HepG2 (cell line): ENCODE data around the gene BRD1. TPM values are rescaled to one million over a fixed set of nuclear protein-coding genes. Genes with fewer than 3 reads are reported as not detected.

ENCODE experiments used
- ATAC-seq: fragments of 200-7000 bp; cut with Tn5 transposase; 3 replicates; pipeline ENCODE4 v1.9.1; 2020; ENCODE audit warnings: mild to moderate bottlenecking, moderate library complexity
- BruUV-seq: library from RNA; stranded (reverse); fragments of 400-500 nt; replicated peaks from 2 replicates; lab custom pipeline; 2021; lab: Mats Ljungman, UMichigan
- CTCF ChIA-PET: fragments of 300-600 bp; formaldehyde crosslinking; extraction: SDS; loops from one replicate; lab custom pipeline; 2021; ENCODE audit warnings: low total read pairs, inconsistent platforms, low intra/inter-chr PET ratio; lab: Yijun Ruan, JAX
- POLR2A ChIA-PET: fragments of 350-600 bp; sonication (Branson Sonifier 250); formaldehyde crosslinking; loops from one replicate; lab custom pipeline; 2020; ENCODE audit warnings: antibody characterized with exemption, inconsistent platforms; lab: Yijun Ruan, JAX
- DNase-seq: peaks from one replicate; pipeline ENCODE4 v3.0.0-alpha.2; 2015; ENCODE audit warnings: low spot score
- FAIRE-seq: peaks from 3 replicates; lab custom pipeline; 2011; peaks lifted over from hg19 to GRCh38; lab: Jason Lieb, UNC
- H2AFZ ChIP-seq: one replicate; pipeline ENCODE4 v1.6.1; 2011; ENCODE audit warnings: low read length, inconsistent platforms
- H3K27ac ChIP-seq: fragments of 300-600 bp; 3 replicates; pipeline ENCODE4 v1.8.0; 2011; ENCODE audit warnings: mixed run types, mild to moderate bottlenecking, mixed read lengths, low read length, inconsistent platforms; ENCODE audit not compliant: insufficient read depth; ENCODE audit errors: extremely low read length
- H3K27me3 ChIP-seq, 2 experiments: fragments of 200-600 bp in 1 of 2; 2 replicates in 1 of 2; 3 replicates in 1 of 2; pipeline versions ENCODE4 v1.6.0 to v1.8.0; 2011; ENCODE audit warnings: low read length in 2 of 2, mild to moderate bottlenecking in 2 of 2, moderate library complexity in 2 of 2, inconsistent platforms in 1 of 2; ENCODE audit not compliant: insufficient read depth in 2 of 2, control insufficient read depth in 1 of 2
- H3K36me3 ChIP-seq, 2 experiments: fragments of 200-600 bp in 1 of 2; replicated peaks in 1 of 2; 2 replicates in 1 of 2; 3 replicates in 1 of 2; pipeline versions ENCODE4 v1.5.1 to v1.8.0; 2011; ENCODE audit warnings: low read length in 2 of 2, inconsistent platforms in 1 of 2; ENCODE audit not compliant: insufficient read depth in 2 of 2, control insufficient read depth in 1 of 2
- H3K4me1 ChIP-seq: 2 replicates; pipeline ENCODE4 v1.5.1; 2012; ENCODE audit warnings: low read length, inconsistent platforms; ENCODE audit not compliant: insufficient read depth
- H3K4me2 ChIP-seq: 2 replicates; pipeline ENCODE4 v1.6.0; 2011; ENCODE audit warnings: low read depth, low read length, inconsistent platforms
- H3K4me3 ChIP-seq, 3 experiments: fragments of 200-600 bp in 1 of 3; sonication (generic), shearing (Covaris generic) in 1 of 3; replicated peaks in 1 of 3; 2 replicates each; pipeline ENCODE4 v1.5.1; 2011 to 2016; ENCODE audit warnings: low read length in 3 of 3, inconsistent platforms in 2 of 3, low read depth in 2 of 3, mild to moderate bottlenecking in 2 of 3, control low read depth in 1 of 3, mixed read lengths in 1 of 3; ENCODE audit not compliant: insufficient read depth in 1 of 3
- H3K79me2 ChIP-seq: one replicate; pipeline ENCODE4 v1.6.1; 2011; ENCODE audit warnings: low read length, inconsistent platforms; ENCODE audit not compliant: insufficient read depth
- H3K9ac ChIP-seq: 2 replicates; pipeline ENCODE4 v1.6.0; 2011; ENCODE audit warnings: mild to moderate bottlenecking, low read depth, low read length, inconsistent platforms; ENCODE audit not compliant: insufficient read depth
- H3K9me3 ChIP-seq: 2 replicates; pipeline ENCODE4 v1.5.1; 2012; ENCODE audit warnings: mild to moderate bottlenecking, low read length
- H4K20me1 ChIP-seq: 2 replicates; pipeline ENCODE4 v1.6.0; 2011; ENCODE audit warnings: inconsistent platforms, mild to moderate bottlenecking, low read length, moderate library complexity; ENCODE audit not compliant: insufficient read depth
- ATF6 ChIP-seq: sonication (generic); formaldehyde crosslinking; conservative IDR thresholded peaks from 2 replicates; pipeline ENCODE4 v1.4.0; 2020; ENCODE audit warnings: missing genetic modification reagents
- CHD4 ChIP-seq: fragments of 200-600 bp; sonication (generic); IDR thresholded peaks from 2 replicates; pipeline ENCODE4 v1.7.0; 2017; ENCODE audit warnings: mild to moderate bottlenecking, low read length, borderline replicate concordance
- GABPB1 ChIP-seq: IDR thresholded peaks from 2 replicates; pipeline ENCODE4 v1.6.1; 2016; ENCODE audit warnings: mild to moderate bottlenecking, missing genetic modification reagents, moderate library complexity, missing compliant biosample characterization
- GMEB1 ChIP-seq: sonication (generic); formaldehyde crosslinking; IDR thresholded peaks from 2 replicates; pipeline ENCODE4 v1.5.1; 2020; ENCODE audit warnings: missing genetic modification reagents, mild to moderate bottlenecking, borderline replicate concordance
- HOXA7 ChIP-seq: sonication (generic); formaldehyde crosslinking; IDR thresholded peaks from 2 replicates; pipeline ENCODE4 v1.8.1; 2022; ENCODE audit warnings: mild to moderate bottlenecking, missing genetic modification reagents, moderate library complexity
- MED13 ChIP-seq: sonication (generic); formaldehyde crosslinking; IDR thresholded peaks from 2 replicates; pipeline ENCODE4 v1.5.0; 2020; ENCODE audit warnings: missing genetic modification reagents
- RXRA ChIP-seq: sonication (generic); formaldehyde crosslinking; IDR thresholded peaks from 2 replicates; pipeline ENCODE4 v1.5.1; 2020; ENCODE audit warnings: missing genetic modification reagents
- SMYD3 ChIP-seq: sonication (generic); formaldehyde crosslinking; IDR thresholded peaks from 2 replicates; pipeline ENCODE4 v1.8.1; 2023; ENCODE audit warnings: mild to moderate bottlenecking, missing genetic modification reagents
- ZNF253 ChIP-seq: sonication (generic); formaldehyde crosslinking; IDR thresholded peaks from 2 replicates; pipeline ENCODE4 v1.8.0; 2022; ENCODE audit warnings: mild to moderate bottlenecking, missing genetic modification reagents, borderline replicate concordance
- ZNF772 ChIP-seq: sonication (generic); formaldehyde crosslinking; IDR thresholded peaks from 2 replicates; pipeline ENCODE4 v1.5.0; 2020; ENCODE audit warnings: mild to moderate bottlenecking, missing genetic modification reagents
- WGBS: methylation state at CpG from one replicate; pipeline ENCODE4 v1.1.6; 2017; ENCODE audit warnings: low lambda C conversion rate; 5-methylcytosine and 5-hydroxymethylcytosine counted together
- in situ Hi-C: cut with HindIII; loops from 2 replicates; pipeline ENCODE4 v1.10.0; 2017; ENCODE audit warnings: low pct_unique_long_range_greater_than_20kb; ENCODE audit not compliant: extremely low pct_ligation_motif_present
- intact Hi-C: fragments of 100-400 bp; cut with micrococcal nuclease; formaldehyde crosslinking; loops from one replicate; pipeline ENCODE4 v1.10.0; 2022; ENCODE audit not compliant: unreplicated experiment
- polyA plus RNA-seq, 8 experiments: library from polyadenylated mRNA; depleted of rRNA in 3 of 8; stranded (reverse) in 7 of 8; unstranded in 1 of 8; fragments of >200 nt; fragmentation: Illumina TruSeq in 4 of 8; extraction: Trizol in 4 of 8; gene quantifications; 2 replicates each; pipeline versions ENCODE4 v1.2.1 to v1.2.3, GENCODE V29; 2011 to 2016; ENCODE audit warnings: low read depth in 4 of 8, missing spikeins in 1 of 8, mixed read lengths in 1 of 8; ENCODE audit not compliant: insufficient read depth in 1 of 8
- total RNA-seq, 5 experiments: library from RNA; depleted of rRNA; stranded (reverse); fragments of >200 nt; fragmentation: Illumina TruSeq; extraction: Trizol; gene quantifications; 2 replicates each; pipeline ENCODE4 v1.2.3, GENCODE V29; 2016; ENCODE audit warnings: low read depth in 1 of 5

BRD1 gene
- total and polyA plus RNA-seq, 2 of the 13 experiments (the other 11 are each of a cell fraction or from before 2014, with no cell fraction given): 5.1 to 12.0 TPM

GRCh38 chr22:49863931-49864330 lies 36.3 kb upstream of the BRD1 start:
- Histone ChIP-seq H4K20me1 (peaks cover 9% of the 10 kb centered on the region; the same call in 1 of the 2 replicates), H3K9me3 (peaks cover 14% of the 10 kb centered on the region), H3K27ac (no peak overlapping the region), H3K27me3 (no peaks in the 10 kb centered on the region), H3K4me2 (no peak overlapping the region), H3K4me3 (no peak overlapping the region), H3K4me1 (peaks cover 26% of the 10 kb centered on the region), H3K79me2 (peaks cover 84% of the 10 kb centered on the region), H3K9ac (no peak overlapping the region), H2AFZ (no peak overlapping the region), H3K36me3 (no peaks in the 10 kb centered on the region; a peak in 1 of 5 replicates)
- DNase-seq (no peak), FAIRE-seq (no peak), ATAC-seq (no peak)
- in situ Hi-C loops: no loop called here
- POLR2A ChIA-PET: interaction anchor here (0.6 kb wide), 1 partner anchor 16 kb away, joined by 3 read pairs; no protein-coding TSS in a partner anchor
- no TSS peak for BruUV-seq
- TF ChIP-seq GABPB1 (CRISPR knock-in tag) (no peak), RXRA (CRISPR knock-in tag) (no peak), ATF6 (CRISPR knock-in tag) (no peak), ZNF772 (CRISPR knock-in tag) (no peak), MED13 (no peak), CHD4 (no peak), HOXA7 (no peak), GMEB1 (CRISPR knock-in tag) (no peak), SMYD3 (CRISPR knock-in tag) (no peak), ZNF253 (no peak)
- CTCF ChIA-PET: no interaction called here
- WGBS: 94% methylated on average over 6 of the region's 7 CpGs
- intact Hi-C loops: no loop called here
